ENCODE measurements around the gene ZNF407. TPM values are rescaled to one million over a fixed set of nuclear protein-coding genes. Genes with fewer than 3 reads are reported as not detected.

ZNF407 gene
- total RNA-seq, 1 donor = 16.6 TPM

DNA sequence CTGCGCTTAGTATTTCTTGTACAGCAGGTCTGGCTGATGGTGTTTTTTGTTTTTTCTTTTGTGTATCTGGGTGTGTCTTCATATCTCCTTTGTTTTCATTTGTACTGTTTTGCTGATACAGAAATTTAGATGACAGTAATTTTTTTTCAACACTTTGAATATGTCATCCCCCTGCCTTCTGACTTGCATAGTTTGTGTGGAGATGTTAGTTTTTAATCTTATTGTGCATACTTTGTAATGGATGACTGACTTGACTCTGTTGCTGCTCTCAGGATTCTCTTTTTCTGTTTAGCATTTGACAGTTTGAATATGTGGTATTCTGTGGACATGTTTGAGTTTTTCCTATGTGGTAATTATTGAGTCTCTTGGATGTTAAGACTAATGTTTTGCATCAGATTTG is 161.3 kb downstream of the ZNF407 start:
- no peak for DNase-seq (ENCODE audit: insufficient read length, low spot score, missing footprints)
- no peak overlapping the region for H3K4me2 ChIP-seq (ENCODE audit: insufficient read depth, low read length)
- H3K36me3 ChIP-seq (ENCODE audit: insufficient read depth, low read length) = no peaks in the 10 kb centered on the region
- H3K27me3 ChIP-seq (ENCODE audit: insufficient read depth, low read length) = no peaks in the 10 kb centered on the region
- no peaks in the 10 kb centered on the region for H3K79me2 ChIP-seq (ENCODE audit: insufficient read depth, low read length)
- no peaks in the 10 kb centered on the region for H3K9me3 ChIP-seq (ENCODE audit: low read depth, low read length)
- H3K27ac ChIP-seq (ENCODE audit: low read depth, low read length) = no peak overlapping the region
- TF ChIP-seq, protein P1, sequence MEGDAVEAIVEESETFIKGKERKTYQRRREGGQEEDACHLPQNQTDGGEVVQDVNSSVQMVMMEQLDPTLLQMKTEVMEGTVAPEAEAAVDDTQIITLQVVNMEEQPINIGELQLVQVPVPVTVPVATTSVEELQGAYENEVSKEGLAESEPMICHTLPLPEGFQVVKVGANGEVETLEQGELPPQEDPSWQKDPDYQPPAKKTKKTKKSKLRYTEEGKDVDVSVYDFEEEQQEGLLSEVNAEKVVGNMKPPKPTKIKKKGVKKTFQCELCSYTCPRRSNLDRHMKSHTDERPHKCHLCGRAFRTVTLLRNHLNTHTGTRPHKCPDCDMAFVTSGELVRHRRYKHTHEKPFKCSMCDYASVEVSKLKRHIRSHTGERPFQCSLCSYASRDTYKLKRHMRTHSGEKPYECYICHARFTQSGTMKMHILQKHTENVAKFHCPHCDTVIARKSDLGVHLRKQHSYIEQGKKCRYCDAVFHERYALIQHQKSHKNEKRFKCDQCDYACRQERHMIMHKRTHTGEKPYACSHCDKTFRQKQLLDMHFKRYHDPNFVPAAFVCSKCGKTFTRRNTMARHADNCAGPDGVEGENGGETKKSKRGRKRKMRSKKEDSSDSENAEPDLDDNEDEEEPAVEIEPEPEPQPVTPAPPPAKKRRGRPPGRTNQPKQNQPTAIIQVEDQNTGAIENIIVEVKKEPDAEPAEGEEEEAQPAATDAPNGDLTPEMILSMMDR (IDR thresholded peaks at IDR 0.05; ENCODE audit: extremely low read depth, low read depth, low read length) = no peak
- no peak overlapping the region for H2AFZ ChIP-seq (ENCODE audit: low read length)
- no peaks in the 10 kb centered on the region for H3K4me1 ChIP-seq (ENCODE audit: insufficient read depth, low read length)
- no peak overlapping the region for H3K4me3 ChIP-seq (ENCODE audit: insufficient read depth, low read length)
- no peaks in the 10 kb centered on the region for H4K20me1 ChIP-seq (ENCODE audit: insufficient read depth, low read length)

DNA sequence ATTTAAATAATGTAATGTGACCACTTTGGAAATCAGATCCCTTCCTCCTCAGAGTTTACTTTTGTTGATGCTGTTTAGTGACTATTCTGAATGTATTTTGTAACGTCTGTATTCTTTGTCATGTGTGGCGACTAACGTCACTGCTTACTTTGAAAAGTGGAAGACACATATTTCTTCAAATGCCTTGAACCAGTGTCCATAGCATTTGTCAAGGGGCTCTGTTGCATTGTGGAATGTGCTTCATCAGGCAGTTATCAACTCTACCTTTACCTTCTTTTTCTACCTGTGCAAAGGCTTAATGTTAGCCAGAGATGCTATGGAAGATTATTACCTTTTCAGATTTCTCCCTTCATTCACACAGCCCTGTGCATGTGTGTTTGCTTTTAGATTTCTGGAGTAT is 162.4 kb downstream of the ZNF407 start:
- no peak for DNase-seq (ENCODE audit: insufficient read length, low spot score, missing footprints)
- Histone ChIP-seq H3K4me1 (ENCODE audit: insufficient read depth, low read length) (no peaks in the 10 kb centered on the region), H3K4me2 (ENCODE audit: insufficient read depth, low read length) (no peak overlapping the region), H3K27ac (ENCODE audit: low read depth, low read length) (no peak overlapping the region), H3K9me3 (ENCODE audit: low read depth, low read length) (no peaks in the 10 kb centered on the region), H2AFZ (ENCODE audit: low read length) (no peak overlapping the region), H3K4me3 (ENCODE audit: insufficient read depth, low read length) (no peak overlapping the region), H3K36me3 (ENCODE audit: insufficient read depth, low read length) (no peaks in the 10 kb centered on the region), H3K79me2 (ENCODE audit: insufficient read depth, low read length) (no peaks in the 10 kb centered on the region), H3K27me3 (ENCODE audit: insufficient read depth, low read length) (no peaks in the 10 kb centered on the region), H4K20me1 (ENCODE audit: insufficient read depth, low read length) (no peaks in the 10 kb centered on the region)
- TF ChIP-seq, protein P1 (IDR thresholded peaks at IDR 0.05; ENCODE audit: extremely low read depth, low read depth, low read length) = no peak

DNA sequence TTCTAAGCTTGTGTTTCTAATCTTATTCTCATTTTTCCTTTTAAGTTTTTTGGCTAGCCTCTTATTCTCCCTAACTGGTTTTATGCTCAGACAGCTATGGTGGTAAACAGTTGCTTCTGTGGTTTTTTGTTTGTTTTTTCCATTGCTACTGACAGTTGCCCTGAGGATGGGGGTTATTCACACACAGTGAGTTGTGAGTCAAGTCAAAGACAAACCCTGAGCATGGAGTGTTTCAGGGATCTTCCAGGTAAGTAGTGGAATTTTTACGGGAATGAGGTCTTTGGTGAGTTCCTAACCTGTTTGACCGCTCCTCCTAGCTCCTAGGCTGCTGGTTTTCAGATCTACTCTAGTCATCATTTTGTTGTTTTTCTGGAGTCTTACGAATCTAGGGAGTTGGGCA is 162.8 kb downstream of the ZNF407 start:
- Histone ChIP-seq H3K36me3 (ENCODE audit: insufficient read depth, low read length) (no peaks in the 10 kb centered on the region), H4K20me1 (ENCODE audit: insufficient read depth, low read length) (no peaks in the 10 kb centered on the region), H3K27ac (ENCODE audit: low read depth, low read length) (no peak overlapping the region), H2AFZ (ENCODE audit: low read length) (no peak overlapping the region), H3K4me3 (ENCODE audit: insufficient read depth, low read length) (no peak overlapping the region), H3K4me2 (ENCODE audit: insufficient read depth, low read length) (no peak overlapping the region), H3K9me3 (ENCODE audit: low read depth, low read length) (no peaks in the 10 kb centered on the region), H3K4me1 (ENCODE audit: insufficient read depth, low read length) (no peaks in the 10 kb centered on the region), H3K79me2 (ENCODE audit: insufficient read depth, low read length) (no peaks in the 10 kb centered on the region), H3K27me3 (ENCODE audit: insufficient read depth, low read length) (no peaks in the 10 kb centered on the region)
- TF ChIP-seq, protein P1 (IDR thresholded peaks at IDR 0.05; ENCODE audit: extremely low read depth, low read depth, low read length) = no peak
- no peak for DNase-seq (ENCODE audit: insufficient read length, low spot score, missing footprints)

DNA sequence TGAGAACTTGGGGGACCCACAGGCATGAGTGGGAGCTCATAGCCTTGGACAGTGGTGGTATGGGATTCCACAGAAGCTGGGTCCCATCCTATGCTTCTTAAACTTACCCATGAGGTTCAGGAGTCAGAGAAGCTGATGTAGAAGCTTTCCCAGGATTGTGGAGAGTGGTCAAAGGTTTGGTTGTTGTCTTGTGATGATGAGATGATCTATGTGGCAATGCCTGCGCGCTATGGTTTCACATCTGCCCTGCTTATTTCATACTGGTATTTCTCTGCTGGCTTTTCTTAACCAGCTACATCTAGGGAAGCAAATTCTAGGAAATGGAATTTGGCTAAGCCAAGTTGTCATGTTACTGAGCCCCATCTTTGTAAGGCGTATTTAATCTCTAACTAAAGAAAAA is 168.6 kb downstream of the ZNF407 start:
- Histone ChIP-seq H3K27ac (ENCODE audit: low read depth, low read length) (no peak overlapping the region), H3K36me3 (ENCODE audit: insufficient read depth, low read length) (no peaks in the 10 kb centered on the region), H3K27me3 (ENCODE audit: insufficient read depth, low read length) (no peaks in the 10 kb centered on the region), H3K4me3 (ENCODE audit: insufficient read depth, low read length) (no peak overlapping the region), H3K9me3 (ENCODE audit: low read depth, low read length) (no peaks in the 10 kb centered on the region), H2AFZ (ENCODE audit: low read length) (no peak overlapping the region), H3K4me2 (ENCODE audit: insufficient read depth, low read length) (no peak overlapping the region), H4K20me1 (ENCODE audit: insufficient read depth, low read length) (no peaks in the 10 kb centered on the region), H3K4me1 (ENCODE audit: insufficient read depth, low read length) (no peaks in the 10 kb centered on the region), H3K79me2 (ENCODE audit: insufficient read depth, low read length) (no peaks in the 10 kb centered on the region)
- TF ChIP-seq, protein P1 (IDR thresholded peaks at IDR 0.05; ENCODE audit: extremely low read depth, low read depth, low read length) = no peak
- DNase-seq (ENCODE audit: insufficient read length, low spot score, missing footprints) = no peak

Data from osteoblast (primary cell).